Adrenal gland (tissue), 12 donors: Measurements from ENCODE around the gene CDX2. TPM values are rescaled to one million over a fixed set of nuclear protein-coding genes. Genes with fewer than 3 reads are reported as not detected.

ENCODE experiments used
- DNase-seq, 7 donors: peaks; one replicate each; pipeline ENCODE4 v3.0.0-alpha.2; 2019 to 2020
- H3K27ac ChIP-seq, 5 donors: fragments of 200-600 bp; sonication (generic) in 4 of 5; 1 replicate in 3 of 5; 2 replicates in 2 of 5; pipeline versions ENCODE4 v1.5.1 to v1.8.0; 2016 to 2020; ENCODE audit warnings: mild to moderate bottlenecking in 1 of 5
- H3K27me3 ChIP-seq: fragments of 200-600 bp; 2 replicates; pipeline ENCODE4 v1.8.0; 2021
- H3K36me3 ChIP-seq, 2 donors: fragments of 200-600 bp; replicated peaks in 1 of 2; 1 replicate in 1 of 2; 2 replicates in 1 of 2; pipeline versions ENCODE4 v1.5.1 to v1.8.0; 2018 to 2022
- H3K4me1 ChIP-seq, 2 donors: fragments of 200-600 bp; replicated peaks in 1 of 2; 1 replicate in 1 of 2; 2 replicates in 1 of 2; pipeline versions ENCODE4 v1.5.1 to v1.8.0; 2018 to 2021
- H3K4me3 ChIP-seq, 4 donors: fragments of 200-600 bp; sonication (generic) in 3 of 4; one replicate each; pipeline ENCODE4 v1.5.1; 2016 to 2018
- H3K9me3 ChIP-seq, 3 donors: fragments of 200-600 bp; sonication (generic) in 1 of 3; replicated peaks in 1 of 3; 1 replicate in 2 of 3; 2 replicates in 1 of 3; pipeline versions ENCODE4 v1.5.1 to v1.8.0; 2016 to 2021
- CTCF ChIP-seq, 6 experiments: fragments of 450-650 bp in 4 of 6; fragments of 200-600 bp in 2 of 6; sonication (generic) in 1 of 6; IDR thresholded peaks; 1 replicate in 5 of 6; 2 replicates in 1 of 6; pipeline versions ENCODE4 v1.5.1 to v1.8.0; 2016 to 2021; ENCODE audit warnings: antibody characterized with exemption in 6 of 6, mild to moderate bottlenecking in 2 of 6, moderate library complexity in 1 of 6
- POLR2A ChIP-seq, 2 donors: fragments of 450-650 bp; IDR thresholded peaks; one replicate each; pipeline ENCODE4 v1.6.1; 2017; ENCODE audit warnings: antibody characterized with exemption in 2 of 2, mild to moderate bottlenecking in 2 of 2, moderate library complexity in 1 of 2
- WGBS, 4 donors: extraction: QIAGEN DNeasy Blood & Tissue Kit in 2 of 4; methylation state at CpG; one replicate each; pipeline versions ENCODE4 v1.1.5 to v1.1.7; 2013 to 2017; 5-methylcytosine and 5-hydroxymethylcytosine counted together
- intact Hi-C, 2 donors: fragments of 100-400 bp; cut with DNase I; formaldehyde crosslinking; loops; one replicate each; pipeline versions ENCODE4 v1.14.1 to v1.15.0; 2022 to 2023
- polyA plus RNA-seq, 3 donors: library from polyadenylated mRNA; stranded (reverse); fragments of 200-250 nt in 2 of 3; fragments of 350-450 nt in 1 of 3; fragmentation: Illumina TruSeq in 1 of 3; extraction: RNeasy Lipid Tissue Mini Kit (QIAGEN cat#74804) in 1 of 3; gene quantifications; one replicate each; pipeline ENCODE4 v1.2.3, GENCODE V29; 2013 to 2014
- total RNA-seq, 9 donors: library from RNA; depleted of rRNA in 4 of 9; stranded (reverse); fragments of >200 nt in 4 of 9; fragments of 120-200 nt in 1 of 9; fragmentation: NEBNext Ultra II Directional in 1 of 9; extraction: Animal tissue kit (Norgen Biotek cat#: 25700) in 1 of 9; gene quantifications; one replicate each; pipeline versions ENCODE4 v1.1.0 to v1.2.4, GENCODE V29; 2013 to 2023
- donor health status: healthy with polysubstance abuse.
- donor health status: Bipolar disorder and iron deficiency.
- donor health status: DM: yes; HTN: yes; CAD: no.
- donor health status: DM: no; HTN: no; CAD: no.
- donor health status: DM: no; HTN: no; CAD: no.
- donor health status: DM: yes; HTN: yes; CAD: no.

CDX2 gene
- total and polyA plus RNA-seq, 12 donors: 0.08 to 0.14 TPM; not detected in 10

DNA sequence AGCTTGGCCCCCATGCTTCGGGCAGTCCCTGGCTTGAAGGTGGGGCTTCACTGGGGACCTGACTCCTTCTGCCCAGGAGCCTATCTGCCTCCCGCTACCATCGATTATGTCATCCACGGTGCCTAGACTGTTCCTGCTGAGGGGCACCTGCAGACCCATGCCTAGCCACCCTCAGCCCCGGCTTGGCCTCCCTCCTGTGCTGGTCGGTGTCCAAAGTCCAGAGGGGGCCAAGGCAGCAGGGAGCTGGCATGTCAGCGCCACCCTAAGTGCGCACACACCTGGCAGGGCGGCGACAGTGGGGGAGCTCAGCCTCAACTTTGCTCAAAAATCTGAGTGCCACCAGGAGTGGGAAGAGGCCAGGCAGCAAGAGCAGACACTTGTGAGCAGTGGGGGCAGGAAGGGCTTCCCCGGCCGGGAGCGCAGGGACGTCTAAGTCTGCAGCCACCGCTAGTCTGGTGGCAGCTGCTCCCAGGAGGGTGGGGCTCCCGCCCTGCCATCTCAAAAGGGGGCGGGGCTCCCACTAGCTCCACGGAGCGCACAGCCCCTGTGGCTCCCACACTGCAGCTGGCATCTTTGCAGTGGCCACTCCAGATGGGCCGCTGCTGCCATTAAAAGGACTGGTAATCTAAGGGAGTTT, 32.8 kb upstream of the CDX2 start:
- no peak for DNase-seq
- Histone ChIP-seq H3K27ac (no peak overlapping the region), H3K4me1 (no peaks in the 10 kb centered on the region), H3K27me3 (no peaks in the 10 kb centered on the region), H3K9me3 (no peaks in the 10 kb centered on the region), H3K4me3 (no peak overlapping the region), H3K36me3 (no peaks in the 10 kb centered on the region)
- intact Hi-C loops: no loop called here
- WGBS, 4 donors: 84 to 95% (median 90%) methylated on average over 4 to 20 of the region's 20 CpGs
- TF ChIP-seq CTCF (IDR thresholded peaks at IDR 0.05): no peak
- no peak for TF ChIP-seq POLR2A (IDR thresholded peaks at IDR 0.05)

- no peak overlapping the region for H3K27ac ChIP-seq
- DNase-seq: no peak
- WGBS, 4 donors: 81 to 96% (median 85%) methylated on average over 6 to 11 of the region's 11 CpGs
- intact Hi-C loops: no loop called here
- H3K36me3 ChIP-seq: no peaks in the 10 kb centered on the region
- H3K4me3 ChIP-seq: no peak overlapping the region
- no peaks in the 10 kb centered on the region for H3K9me3 ChIP-seq
- no peaks in the 10 kb centered on the region for H3K4me1 ChIP-seq
- TF ChIP-seq CTCF (IDR thresholded peaks at IDR 0.05) (no peak), POLR2A (IDR thresholded peaks at IDR 0.05) (no peak)
- H3K27me3 ChIP-seq: no peaks in the 10 kb centered on the region
Measured at GRCh38 chr13:28001049-28001448, 31.9 kb upstream of the CDX2 start.

DNA sequence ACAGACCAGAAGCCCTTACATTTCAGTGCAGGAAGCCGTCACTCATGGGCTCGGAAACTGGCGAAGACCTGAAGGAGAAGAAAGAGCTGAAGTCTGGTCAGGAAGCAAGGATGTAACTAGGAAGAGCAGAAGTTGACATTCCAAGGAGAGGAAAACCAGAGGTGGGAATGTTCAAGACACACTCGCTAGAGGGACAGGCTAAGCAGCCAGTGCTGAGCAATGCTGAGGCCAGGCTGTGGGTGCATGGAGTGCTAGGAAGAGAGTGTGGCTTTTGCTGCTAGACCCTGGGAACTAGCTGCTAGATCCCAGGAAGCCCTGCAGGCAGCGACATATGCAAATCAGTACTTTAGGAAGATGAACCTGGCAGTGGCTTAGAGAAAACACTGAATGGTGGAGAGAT, 31.5 kb upstream of the CDX2 start:
- DNase-seq: no peak
- H3K9me3 ChIP-seq: no peaks in the 10 kb centered on the region
- no peaks in the 10 kb centered on the region for H3K36me3 ChIP-seq
- no peak overlapping the region for H3K27ac ChIP-seq
- H3K27me3 ChIP-seq: no peaks in the 10 kb centered on the region
- 42 to 68% (median 59%) methylated on average over 5 of the region's 5 CpGs for WGBS, 4 donors
- no peak for TF ChIP-seq POLR2A (IDR thresholded peaks at IDR 0.05)
- no peak for TF ChIP-seq CTCF (IDR thresholded peaks at IDR 0.05)
- intact Hi-C loops: no loop called here
- no peak overlapping the region for H3K4me3 ChIP-seq
- H3K4me1 ChIP-seq: no peaks in the 10 kb centered on the region

DNA sequence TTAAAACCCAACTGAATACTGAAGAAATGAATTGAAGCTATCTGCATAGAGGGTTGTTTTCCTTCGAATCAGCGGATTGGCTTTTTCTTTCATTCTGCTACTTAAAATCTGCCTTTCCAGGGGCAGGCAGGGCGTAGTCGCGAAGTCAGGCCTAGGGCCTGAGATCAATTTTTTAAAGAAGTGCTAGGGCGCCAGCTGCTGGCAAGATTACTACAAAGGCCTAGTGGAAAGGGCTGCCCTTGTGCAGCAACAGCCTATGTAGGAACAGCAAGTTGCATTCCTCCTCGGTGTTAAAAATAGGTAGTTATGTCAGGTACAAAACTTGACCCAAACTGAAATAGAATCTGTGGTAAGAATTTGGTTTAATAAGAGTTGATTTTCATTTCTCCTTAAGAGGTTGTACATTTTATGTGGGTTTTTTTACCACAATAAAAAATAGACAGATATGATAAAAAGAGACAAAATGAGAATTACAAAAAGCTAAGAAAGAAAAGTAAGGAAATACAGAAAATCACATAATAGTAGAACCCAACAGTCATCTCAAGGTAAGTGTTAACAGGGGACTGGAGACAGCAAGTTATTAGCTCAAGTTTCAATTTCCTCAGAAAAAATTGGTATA, 28.9 kb upstream of the CDX2 start:
- peak in 5 of 7 donors; percentile 16 to 58 (median 28) for DNase-seq
- no peaks in the 10 kb centered on the region for H3K9me3 ChIP-seq
- 60 to 75% (median 63%) methylated on average over 7 of the region's 7 CpGs for WGBS, 4 donors
- no peak overlapping the region for H3K27ac ChIP-seq
- intact Hi-C loops: no loop called here
- H3K36me3 ChIP-seq: no peaks in the 10 kb centered on the region
- H3K27me3 ChIP-seq: no peaks in the 10 kb centered on the region
- H3K4me3 ChIP-seq: no peak overlapping the region
- no peaks in the 10 kb centered on the region for H3K4me1 ChIP-seq
- no peak for TF ChIP-seq CTCF (IDR thresholded peaks at IDR 0.05)
- TF ChIP-seq POLR2A (IDR thresholded peaks at IDR 0.05): no peak
